ENCODE measurements around the gene ANKIB1.

GRCh38 chr7:92289321-92289720, 43.5 kb downstream of the ANKIB1 start:
- TF ChIP-seq, protein P1, sequence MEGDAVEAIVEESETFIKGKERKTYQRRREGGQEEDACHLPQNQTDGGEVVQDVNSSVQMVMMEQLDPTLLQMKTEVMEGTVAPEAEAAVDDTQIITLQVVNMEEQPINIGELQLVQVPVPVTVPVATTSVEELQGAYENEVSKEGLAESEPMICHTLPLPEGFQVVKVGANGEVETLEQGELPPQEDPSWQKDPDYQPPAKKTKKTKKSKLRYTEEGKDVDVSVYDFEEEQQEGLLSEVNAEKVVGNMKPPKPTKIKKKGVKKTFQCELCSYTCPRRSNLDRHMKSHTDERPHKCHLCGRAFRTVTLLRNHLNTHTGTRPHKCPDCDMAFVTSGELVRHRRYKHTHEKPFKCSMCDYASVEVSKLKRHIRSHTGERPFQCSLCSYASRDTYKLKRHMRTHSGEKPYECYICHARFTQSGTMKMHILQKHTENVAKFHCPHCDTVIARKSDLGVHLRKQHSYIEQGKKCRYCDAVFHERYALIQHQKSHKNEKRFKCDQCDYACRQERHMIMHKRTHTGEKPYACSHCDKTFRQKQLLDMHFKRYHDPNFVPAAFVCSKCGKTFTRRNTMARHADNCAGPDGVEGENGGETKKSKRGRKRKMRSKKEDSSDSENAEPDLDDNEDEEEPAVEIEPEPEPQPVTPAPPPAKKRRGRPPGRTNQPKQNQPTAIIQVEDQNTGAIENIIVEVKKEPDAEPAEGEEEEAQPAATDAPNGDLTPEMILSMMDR (IDR thresholded peaks at IDR 0.05 in 8 of 11, conservative IDR thresholded peaks at IDR 0.05 in 3 of 11): no peak
- TF ChIP-seq POLR2A (IDR thresholded peaks at IDR 0.05): no peak
